Panc1 (cell line): ENCODE data around the gene ZCRB1. TPM values are rescaled to one million over a fixed set of nuclear protein-coding genes. Genes with fewer than 3 reads are reported as not detected.

ENCODE experiments used
- ATAC-seq: fragments of 200-7000 bp; cut with Tn5 transposase; 2 replicates; pipeline ENCODE4 v1.9.1; 2020; ENCODE audit warnings: mild to moderate bottlenecking, moderate library complexity
- BruUV-seq: library from RNA; stranded (reverse); fragments of 400-500 nt; replicated peaks from 2 replicates; lab custom pipeline; 2021; lab: Mats Ljungman, UMichigan
- CTCF ChIA-PET: fragments of 300-600 bp; sonication (Branson Sonifier 250); formaldehyde crosslinking; loops from one replicate; lab custom pipeline; 2022; ENCODE audit warnings: antibody characterized with exemption; lab: Charles Lee
- POLR2A ChIA-PET: fragments of 300-600 bp; sonication (Branson Sonifier 250); formaldehyde crosslinking; loops from one replicate; lab custom pipeline; 2022; ENCODE audit warnings: antibody characterized with exemption; lab: Charles Lee
- DNase-seq: peaks from one replicate; pipeline ENCODE4 v3.0.0-alpha.2; 2010; ENCODE audit warnings: low read depth, low spot score
- H3K27ac ChIP-seq: 2 replicates; pipeline ENCODE4 v1.5.1; 2011; ENCODE audit warnings: mild to moderate bottlenecking, low read length, inconsistent platforms
- H3K27me3 ChIP-seq: fragments of 200-500 bp; sonication (Bioruptor generic); 2 replicates; pipeline ENCODE4 v1.6.0; 2014; ENCODE audit warnings: low read length, inconsistent platforms; ENCODE audit not compliant: control insufficient read depth, insufficient read depth
- H3K36me3 ChIP-seq: fragments of 200-500 bp; sonication (Bioruptor generic); 2 replicates; pipeline ENCODE4 v1.5.1; 2014; ENCODE audit warnings: inconsistent platforms, mild to moderate bottlenecking, low read length, moderate library complexity; ENCODE audit not compliant: control insufficient read depth, insufficient read depth
- H3K4me1 ChIP-seq: 2 replicates; pipeline ENCODE4 v1.5.1; 2011; ENCODE audit warnings: inconsistent platforms, mild to moderate bottlenecking, low read length, moderate library complexity; ENCODE audit not compliant: control insufficient read depth, insufficient read depth
- H3K4me3 ChIP-seq, 2 experiments: 2 replicates each; pipeline ENCODE4 v1.5.1; 2011 to 2012; ENCODE audit warnings: low read depth in 2 of 2, low read length in 2 of 2, mild to moderate bottlenecking in 2 of 2, inconsistent platforms in 1 of 2, moderate library complexity in 1 of 2
- H3K9me3 ChIP-seq: fragments of 200-500 bp; sonication (Bioruptor generic); 2 replicates; pipeline ENCODE4 v1.5.1; 2014; ENCODE audit warnings: low read depth, mild to moderate bottlenecking, inconsistent platforms, low read length, moderate library complexity; ENCODE audit not compliant: control insufficient read depth, insufficient read depth
- CTCF ChIP-seq: fragments of 450-650 bp; IDR thresholded peaks from 2 replicates; pipeline ENCODE4 v1.5.1; 2017; ENCODE audit warnings: mild to moderate bottlenecking
- POLR2AphosphoS5 ChIP-seq: IDR thresholded peaks from 2 replicates; pipeline ENCODE4 v1.6.1; 2012; ENCODE audit warnings: mild to moderate bottlenecking, low read depth, low read length, moderate library complexity
- REST ChIP-seq, 2 experiments: IDR thresholded peaks; 2 replicates each; pipeline ENCODE4 v1.6.1; 2011 to 2012; ENCODE audit warnings: low read depth in 2 of 2, control low read depth in 1 of 2, low read length in 1 of 2, mild to moderate bottlenecking in 1 of 2, moderate library complexity in 1 of 2; ENCODE audit not compliant: insufficient read depth in 1 of 2
- SIN3A ChIP-seq: IDR thresholded peaks from 2 replicates; pipeline ENCODE4 v1.6.1; 2012; ENCODE audit warnings: low read depth, mild to moderate bottlenecking, low read length, moderate library complexity, borderline replicate concordance; ENCODE audit not compliant: insufficient read depth
- TCF7L2 ChIP-seq: IDR thresholded peaks from 2 replicates; pipeline ENCODE4 v1.6.1; 2011; ENCODE audit warnings: mild to moderate bottlenecking, low read depth, low read length, inconsistent platforms
- in situ Hi-C: cut with HindIII; loops from 2 replicates; pipeline ENCODE4 v1.10.0; 2016; ENCODE audit warnings: low sequenced_read_pairs, low pct_unique_long_range_greater_than_20kb
- intact Hi-C: fragments of 100-400 bp; cut with micrococcal nuclease; formaldehyde crosslinking; loops from one replicate; pipeline ENCODE4 v1.10.0; 2022; ENCODE audit not compliant: unreplicated experiment
- total RNA-seq: library from RNA; stranded (reverse); gene quantifications from one replicate; pipeline ENCODE4 v1.2.1, GENCODE V29; 2021; ENCODE audit not compliant: unreplicated experiment

The ZCRB1 gene
- total RNA-seq, 1 experiment from 2014 or later, result 68.8 TPM

GRCh38 chr12:42281278-42281677, 44.6 kb downstream of the ZCRB1 start:
- no peak for DNase-seq
- Histone ChIP-seq H3K27ac (no peak overlapping the region), H3K4me3 (no peak overlapping the region), H3K4me1 (no peaks in the 10 kb centered on the region), H3K9me3 (no peaks in the 10 kb centered on the region), H3K36me3 (no peaks in the 10 kb centered on the region), H3K27me3 (peaks cover 12% of the 10 kb centered on the region)
- intact Hi-C loops, result no loop called here
- no TSS peak for BruUV-seq
- TF ChIP-seq TCF7L2 (no peak), SIN3A (no peak), REST (IDR thresholded peaks at IDR 0.05; ENCODE audit: insufficient read depth in 1 of 2, low read depth in 2 of 2, low read length in 1 of 2) (no peak), POLR2AphosphoS5 (no peak), CTCF (no peak)
- in situ Hi-C loops, result no loop called here
- POLR2A ChIA-PET, result no interaction called here
- CTCF ChIA-PET, result no interaction called here
- ATAC-seq, result no peak

- H3K4me3 ChIP-seq, result no peak overlapping the region
- ATAC-seq, result no peak
- no peaks in the 10 kb centered on the region for H3K4me1 ChIP-seq
- no peaks in the 10 kb centered on the region for H3K9me3 ChIP-seq
- H3K36me3 ChIP-seq, result no peaks in the 10 kb centered on the region
- H3K27me3 ChIP-seq, result peaks cover 8% of the 10 kb centered on the region
- no peak overlapping the region for H3K27ac ChIP-seq
- no peak for TF ChIP-seq TCF7L2
- POLR2A ChIA-PET, result no interaction called here
- no TSS peak for BruUV-seq
- no peak for DNase-seq
- intact Hi-C loops (no loop called here), in situ Hi-C loops (no loop called here)
- CTCF ChIA-PET, result no interaction called here
Observed at GRCh38 chr12:42278128-42278510, 47.8 kb downstream of the ZCRB1 start.

GRCh38 chr12:42277396-42278127, 48.3 kb downstream of the ZCRB1 start:
- Histone ChIP-seq H3K27me3 (peaks cover 8% of the 10 kb centered on the region), H3K36me3 (no peaks in the 10 kb centered on the region), H3K27ac (no peak overlapping the region), H3K4me3 (no peak overlapping the region), H3K4me1 (no peaks in the 10 kb centered on the region), H3K9me3 (no peaks in the 10 kb centered on the region)
- intact Hi-C loops (no loop called here), in situ Hi-C loops (no loop called here)
- no peak for ATAC-seq
- DNase-seq, result no peak
- ChIA-PET POLR2A (no interaction called here), CTCF (no interaction called here)
- TF ChIP-seq SIN3A (no peak), REST (IDR thresholded peaks at IDR 0.05; ENCODE audit: insufficient read depth in 1 of 2, low read depth in 2 of 2, low read length in 1 of 2) (no peak), POLR2AphosphoS5 (no peak), TCF7L2 (no peak), CTCF (no peak)
- no TSS peak for BruUV-seq
